HAP-1 (cell line): Measurements from ENCODE around the gene LRTM1.
A peak's percentile ranks its signal among the peaks of the same experiment; 100 is the strongest.

Experiments used
- DNase-seq, 2 experiments: peaks; one replicate each; pipeline ENCODE4 v3.0.0-alpha.2; 2016 to 2020; ENCODE audit warnings: low spot score in 2 of 2
- H3K27me3 ChIP-seq: fragments of 250-450 bp; sonication (Bioruptor Pico); 2 replicates; pipeline ENCODE4 v1.5.1; 2020; ENCODE audit warnings: low read depth, mild to moderate bottlenecking, moderate library complexity
- H3K36me3 ChIP-seq: fragments of 250-450 bp; sonication (Bioruptor Pico); replicated peaks from 2 replicates; pipeline ENCODE4 v1.5.1; 2020; ENCODE audit warnings: mild to moderate bottlenecking
- H3K4me1 ChIP-seq: fragments of 250-450 bp; sonication (Bioruptor Pico); 2 replicates; pipeline ENCODE4 v1.5.1; 2020; ENCODE audit warnings: mild to moderate bottlenecking
- H3K4me3 ChIP-seq: fragments of 250-450 bp; sonication (Bioruptor Pico); 2 replicates; pipeline ENCODE4 v1.5.1; 2020; ENCODE audit warnings: mild to moderate bottlenecking, moderate library complexity
- H3K9me3 ChIP-seq: fragments of 250-450 bp; sonication (Bioruptor Pico); 2 replicates; pipeline ENCODE4 v1.5.1; 2020; ENCODE audit warnings: mild to moderate bottlenecking, moderate library complexity
- in situ Hi-C: fragments of 300-500 bp; cut with MboI; formaldehyde crosslinking; loops from 3 replicates; pipeline ENCODE4 v1.14.3; 2020; ENCODE audit warnings: low sequenced_read_pairs, inconsistent platforms, mixed read lengths

The LRTM1 gene

GRCh38 chr3:54918516-54918915 lies 9.3 kb downstream of the LRTM1 start:
- no peaks in the 10 kb centered on the region for H3K4me1 ChIP-seq
- DNase-seq = no peak
- H3K27me3 ChIP-seq = no peaks in the 10 kb centered on the region
- in situ Hi-C loops = no loop called here
- no peaks in the 10 kb centered on the region for H3K9me3 ChIP-seq
- no peaks in the 10 kb centered on the region for H3K36me3 ChIP-seq
- H3K4me3 ChIP-seq = no peak overlapping the region

DNA sequence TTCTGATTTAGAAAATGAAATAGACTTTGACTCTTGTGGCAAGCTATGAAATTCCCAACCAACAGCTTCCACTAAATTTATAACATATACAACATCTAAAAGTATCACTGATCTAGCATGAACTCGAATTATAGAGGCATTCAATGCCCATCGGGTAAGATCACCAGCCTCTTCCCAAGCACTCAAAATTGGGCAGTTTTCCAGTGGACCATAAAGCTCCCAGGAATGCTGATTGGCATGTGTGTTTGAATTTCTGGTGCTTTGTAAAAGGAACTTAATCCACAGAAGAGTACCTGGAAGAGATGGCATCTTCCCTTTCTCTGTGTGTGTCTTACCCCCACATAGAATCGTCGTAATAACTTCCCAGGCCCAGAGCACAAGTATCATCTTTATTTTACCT lies 10.0 kb downstream of the LRTM1 start:
- H3K4me1 ChIP-seq = no peaks in the 10 kb centered on the region
- no peaks in the 10 kb centered on the region for H3K27me3 ChIP-seq
- no peaks in the 10 kb centered on the region for H3K36me3 ChIP-seq
- no peaks in the 10 kb centered on the region for H3K9me3 ChIP-seq
- no peak for DNase-seq
- in situ Hi-C loops = no loop called here
- H3K4me3 ChIP-seq = no peak overlapping the region

DNA sequence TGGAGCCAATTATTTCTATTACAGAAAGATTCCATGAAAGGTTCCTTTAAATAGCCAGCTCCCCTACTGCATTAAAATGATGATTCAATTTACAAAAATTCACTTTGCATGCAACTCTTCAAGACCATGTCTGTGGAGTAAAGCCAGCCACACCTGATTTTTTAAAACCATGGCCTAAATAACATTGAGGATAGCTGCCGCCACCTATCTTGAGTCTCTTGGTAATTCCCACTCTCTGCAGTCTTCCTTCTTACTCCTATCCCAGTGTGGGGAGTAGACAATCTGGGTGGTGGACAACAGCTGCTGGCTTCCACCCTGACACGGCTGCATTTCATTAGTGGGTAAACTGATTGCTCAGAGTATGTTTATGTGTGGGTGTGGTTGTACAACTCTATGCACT lies 10.7 kb downstream of the LRTM1 start:
- Histone ChIP-seq H3K4me1 (no peaks in the 10 kb centered on the region), H3K9me3 (no peaks in the 10 kb centered on the region), H3K36me3 (no peaks in the 10 kb centered on the region), H3K27me3 (no peaks in the 10 kb centered on the region), H3K4me3 (no peak overlapping the region)
- in situ Hi-C loops = no loop called here
- no peak for DNase-seq

- H3K9me3 ChIP-seq = no peaks in the 10 kb centered on the region
- no peaks in the 10 kb centered on the region for H3K36me3 ChIP-seq
- DNase-seq = no peak
- H3K4me1 ChIP-seq = no peaks in the 10 kb centered on the region
- H3K4me3 ChIP-seq = no peak overlapping the region
- in situ Hi-C loops = no loop called here
- H3K27me3 ChIP-seq = no peaks in the 10 kb centered on the region
Measured at GRCh38 chr3:54916732-54917131, 11.1 kb downstream of the LRTM1 start.

GRCh38 chr3:54915976-54916375 lies 11.9 kb downstream of the LRTM1 start:
- H3K4me3 ChIP-seq = no peak overlapping the region
- no peak for DNase-seq
- H3K27me3 ChIP-seq = no peaks in the 10 kb centered on the region
- H3K36me3 ChIP-seq = no peaks in the 10 kb centered on the region
- no peaks in the 10 kb centered on the region for H3K4me1 ChIP-seq
- in situ Hi-C loops = no loop called here
- H3K9me3 ChIP-seq = no peaks in the 10 kb centered on the region

- Histone ChIP-seq H3K36me3 (no peaks in the 10 kb centered on the region), H3K9me3 (no peaks in the 10 kb centered on the region), H3K27me3 (no peaks in the 10 kb centered on the region), H3K4me3 (no peak overlapping the region), H3K4me1 (no peaks in the 10 kb centered on the region)
- in situ Hi-C loops = no loop called here
- no peak for DNase-seq
Measured at GRCh38 chr3:54915181-54915580, 12.7 kb downstream of the LRTM1 start.

- Histone ChIP-seq H3K4me1 (peaks cover 2% of the 10 kb centered on the region), H3K27me3 (no peaks in the 10 kb centered on the region), H3K9me3 (no peaks in the 10 kb centered on the region), H3K36me3 (no peaks in the 10 kb centered on the region), H3K4me3 (no peak overlapping the region)
- DNase-seq = no peak
- in situ Hi-C loops = no loop called here
Measured at GRCh38 chr3:54914180-54914579, 13.7 kb downstream of the LRTM1 start.

DNA sequence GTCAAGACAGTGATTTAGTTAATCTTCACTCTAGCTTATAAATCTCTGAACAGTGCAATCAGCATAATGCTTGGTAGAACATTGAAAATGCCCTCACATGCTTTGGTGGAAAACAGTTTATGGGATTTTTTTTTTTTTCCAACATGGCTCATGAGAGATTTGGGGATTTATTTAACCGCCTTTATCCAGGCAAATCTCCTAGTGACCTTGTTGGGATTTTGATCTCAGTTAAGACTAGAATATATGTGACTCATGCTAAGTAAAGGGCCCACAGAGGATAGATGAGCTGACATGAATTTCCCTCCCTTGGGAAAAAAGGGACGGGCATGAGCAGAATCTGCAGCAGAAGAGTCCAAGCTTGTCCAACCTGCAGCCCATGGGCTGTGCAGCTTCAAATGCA lies 18.7 kb downstream of the LRTM1 start:
- in situ Hi-C loops = no loop called here
- H3K27me3 ChIP-seq = no peaks in the 10 kb centered on the region
- no peaks in the 10 kb centered on the region for H3K9me3 ChIP-seq
- peak in 1 of 2 experiments; percentile 43 for DNase-seq
- peaks cover 7% of the 10 kb centered on the region for H3K4me1 ChIP-seq
- no peak overlapping the region for H3K4me3 ChIP-seq
- H3K36me3 ChIP-seq = no peaks in the 10 kb centered on the region

- H3K4me1 ChIP-seq = peaks cover 7% of the 10 kb centered on the region
- H3K27me3 ChIP-seq = no peaks in the 10 kb centered on the region
- H3K4me3 ChIP-seq = no peak overlapping the region
- H3K9me3 ChIP-seq = no peaks in the 10 kb centered on the region
- in situ Hi-C loops = no loop called here
- H3K36me3 ChIP-seq = no peaks in the 10 kb centered on the region
- no peak for DNase-seq
Measured at GRCh38 chr3:54906763-54907162, 21.1 kb downstream of the LRTM1 start.

GRCh38 chr3:54905920-54906319 lies 21.9 kb downstream of the LRTM1 start:
- peaks cover 7% of the 10 kb centered on the region for H3K4me1 ChIP-seq
- in situ Hi-C loops = no loop called here
- no peaks in the 10 kb centered on the region for H3K9me3 ChIP-seq
- DNase-seq = no peak
- no peak overlapping the region for H3K4me3 ChIP-seq
- H3K36me3 ChIP-seq = no peaks in the 10 kb centered on the region
- no peaks in the 10 kb centered on the region for H3K27me3 ChIP-seq

GRCh38 chr3:54905261-54905888 lies 22.5 kb downstream of the LRTM1 start:
- DNase-seq = no peak
- H3K27me3 ChIP-seq = no peaks in the 10 kb centered on the region
- no peaks in the 10 kb centered on the region for H3K9me3 ChIP-seq
- no peaks in the 10 kb centered on the region for H3K36me3 ChIP-seq
- H3K4me3 ChIP-seq = no peak overlapping the region
- H3K4me1 ChIP-seq = peaks cover 7% of the 10 kb centered on the region
- in situ Hi-C loops = no loop called here

- Histone ChIP-seq H3K4me3 (no peak overlapping the region), H3K9me3 (no peaks in the 10 kb centered on the region), H3K36me3 (no peaks in the 10 kb centered on the region), H3K27me3 (no peaks in the 10 kb centered on the region), H3K4me1 (no peaks in the 10 kb centered on the region)
- DNase-seq = no peak
- in situ Hi-C loops = no loop called here
Measured at GRCh38 chr3:54901906-54902685, 25.8 kb downstream of the LRTM1 start.

- Histone ChIP-seq H3K4me3 (no peak overlapping the region), H3K36me3 (no peaks in the 10 kb centered on the region), H3K27me3 (no peaks in the 10 kb centered on the region), H3K9me3 (no peaks in the 10 kb centered on the region), H3K4me1 (no peaks in the 10 kb centered on the region)
- no peak for DNase-seq
- in situ Hi-C loops = no loop called here
Measured at GRCh38 chr3:54900838-54901591, 26.8 kb downstream of the LRTM1 start.

- DNase-seq = no peak
Measured at GRCh38 chr3:54899273-54899672, 28.6 kb downstream of the LRTM1 start.

More at GRCh38 chr3:54899273-54899672, 28.6 kb downstream of the LRTM1 start:
- H3K4me3 ChIP-seq = no peak overlapping the region
- H3K9me3 ChIP-seq = no peaks in the 10 kb centered on the region
- no peaks in the 10 kb centered on the region for H3K27me3 ChIP-seq
- in situ Hi-C loops = no loop called here
- H3K36me3 ChIP-seq = no peaks in the 10 kb centered on the region
- H3K4me1 ChIP-seq = no peaks in the 10 kb centered on the region
